Neural cell (in vitro differentiated cells): ENCODE data around the gene SLC1A2. TPM values are rescaled to one million over a fixed set of nuclear protein-coding genes. Genes with fewer than 3 reads are reported as not detected.

Experiments used
- H2AFZ ChIP-seq: fragments of 200-600, 300-800 bp; sonication (generic), shearing (Covaris generic); 2 replicates; pipeline ENCODE4 v1.6.0; 2014; ENCODE audit warnings: low read depth, mild to moderate bottlenecking, antibody characterized with exemption, low read length, moderate library complexity
- H3F3A ChIP-seq: fragments of 200-600 bp; shearing (Covaris generic); 2 replicates; pipeline ENCODE4 v1.6.1; 2016; ENCODE audit warnings: mild to moderate bottlenecking, moderate library complexity, mixed read lengths, antibody characterized with exemption, low read length; ENCODE audit not compliant: insufficient read depth, poor library complexity, severe bottlenecking
- H3K27ac ChIP-seq: fragments of 200-600, 300-800 bp; sonication (generic), shearing (Covaris generic); 2 replicates; pipeline ENCODE4 v1.5.1; 2014; ENCODE audit warnings: mild to moderate bottlenecking, low read length, moderate library complexity
- H3K27me3 ChIP-seq: fragments of 300-800, 200-600 bp; sonication (generic), shearing (Covaris generic); 2 replicates; pipeline ENCODE4 v1.6.0; 2014; ENCODE audit warnings: mild to moderate bottlenecking, low read depth, low read length, moderate library complexity; ENCODE audit not compliant: insufficient read depth
- H3K36me3 ChIP-seq: fragments of 300-800, 200-600 bp; sonication (generic), shearing (Covaris generic); 2 replicates; pipeline ENCODE4 v1.5.1; 2014; ENCODE audit warnings: mild to moderate bottlenecking, antibody characterized with exemption, low read length, moderate library complexity; ENCODE audit not compliant: insufficient read depth
- H3K4me2 ChIP-seq: fragments of 300-800, 200-600 bp; sonication (generic), shearing (Covaris generic); 2 replicates; pipeline ENCODE4 v1.6.0; 2014; ENCODE audit warnings: mild to moderate bottlenecking, low read length
- H3K4me3 ChIP-seq: fragments of 300-800, 200-600 bp; sonication (generic), shearing (Covaris generic); 2 replicates; pipeline ENCODE4 v1.5.1; 2014; ENCODE audit warnings: mild to moderate bottlenecking, low read length, moderate library complexity
- H3K79me2 ChIP-seq: fragments of 200-600 bp; shearing (Covaris generic); replicated peaks from 2 replicates; pipeline ENCODE4 v1.6.0; 2014; ENCODE audit warnings: mild to moderate bottlenecking, low read length, moderate library complexity; ENCODE audit not compliant: insufficient read depth
- H3K9ac ChIP-seq: fragments of 300-800, 200-600 bp; sonication (generic), shearing (Covaris generic); 2 replicates; pipeline ENCODE4 v1.6.1; 2016; ENCODE audit warnings: mild to moderate bottlenecking, low read length, mixed read lengths
- H3K9me2 ChIP-seq: fragments of 200-600 bp; shearing (Covaris generic); 2 replicates; pipeline ENCODE4 v1.6.1; 2016; ENCODE audit warnings: mild to moderate bottlenecking, low read length, mixed read lengths; ENCODE audit not compliant: insufficient read depth
- H3K9me3 ChIP-seq: fragments of 200-600, 300-800 bp; sonication (generic), shearing (Covaris generic); 2 replicates; pipeline ENCODE4 v1.6.1; 2016; ENCODE audit warnings: mild to moderate bottlenecking, mixed run types, low read length, moderate library complexity, mixed read lengths
- H4K20me1 ChIP-seq: fragments of 200-600 bp; shearing (Covaris generic); 2 replicates; pipeline ENCODE4 v1.6.1; 2016; ENCODE audit warnings: mild to moderate bottlenecking, mixed run types; ENCODE audit not compliant: insufficient read depth
- EP300 ChIP-seq: fragments of 450-650 bp; conservative IDR thresholded peaks from 2 replicates; pipeline ENCODE4 v1.6.1; 2014; ENCODE audit warnings: antibody characterized with exemption, mild to moderate bottlenecking, moderate library complexity; ENCODE audit not compliant: poor library complexity, severe bottlenecking
- EZH2 ChIP-seq: fragments of 200-600, 300-800 bp; shearing (Covaris generic), sonication (generic); IDR thresholded peaks from 2 replicates; pipeline ENCODE4 v1.6.1; 2014; ENCODE audit warnings: antibody characterized with exemption, low read length, borderline replicate concordance, mild to moderate bottlenecking; ENCODE audit not compliant: insufficient read depth, poor library complexity, severe bottlenecking
- MXI1 ChIP-seq: fragments of 450-650 bp; conservative IDR thresholded peaks from 2 replicates; pipeline ENCODE4 v1.6.1; 2014; ENCODE audit warnings: antibody characterized with exemption, mild to moderate bottlenecking; ENCODE audit not compliant: poor library complexity, severe bottlenecking
- RAD21 ChIP-seq: fragments of 450-650 bp; conservative IDR thresholded peaks from 2 replicates; pipeline ENCODE4 v1.6.1; 2014; ENCODE audit warnings: antibody characterized with exemption, mild to moderate bottlenecking, moderate library complexity
- REST ChIP-seq: IDR thresholded peaks from 2 replicates; pipeline ENCODE4 v1.6.1; 2012; ENCODE audit warnings: borderline replicate concordance
- SMC3 ChIP-seq: fragments of 450-650 bp; conservative IDR thresholded peaks from 2 replicates; pipeline ENCODE4 v1.6.1; 2014; ENCODE audit warnings: antibody characterized with exemption, mild to moderate bottlenecking, moderate library complexity; ENCODE audit not compliant: poor library complexity
- TAF1 ChIP-seq: IDR thresholded peaks from 2 replicates; pipeline ENCODE4 v1.6.1; 2012; ENCODE audit warnings: low read depth
- polyA plus RNA-seq: library from polyadenylated mRNA; depleted of rRNA; stranded (reverse); fragments of >200 nt; gene quantifications from 2 replicates; pipeline ENCODE4 v1.2.3, GENCODE V29; 2014

The SLC1A2 gene
- polyA plus RNA-seq, 1 donor from 2014 or later: 134 TPM

DNA sequence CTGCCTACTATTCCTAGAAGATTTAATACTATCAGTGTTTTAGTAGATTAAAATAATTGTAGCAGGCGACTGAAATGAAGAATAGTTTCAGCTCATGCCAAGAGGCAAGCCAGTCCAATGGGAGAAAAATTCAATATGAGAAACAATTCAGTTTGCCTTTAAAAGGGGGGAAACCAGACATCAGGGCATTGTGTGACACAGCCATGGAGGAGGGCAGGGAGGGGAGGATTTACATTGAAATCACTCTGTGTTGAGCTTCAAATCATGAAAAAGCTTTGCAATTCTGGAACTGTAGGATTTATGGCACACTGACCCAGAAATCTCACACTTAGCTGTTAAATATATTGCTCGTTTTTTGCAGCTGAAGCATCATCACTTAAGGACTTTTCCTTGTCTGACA is 4.6 kb downstream of the SLC1A2 start:
- no peak overlapping the region for H3K4me2 ChIP-seq
- TF ChIP-seq SMC3 (no peak), TAF1 (no peak), MXI1 (no peak), EP300 (no peak), RAD21 (no peak), REST (no peak)
- H3K36me3 ChIP-seq: no peaks in the 10 kb centered on the region
- H3K79me2 ChIP-seq: peaks cover 63% of the 10 kb centered on the region
- H3K9me3 ChIP-seq: no peaks in the 10 kb centered on the region
- H2AFZ ChIP-seq: no peak overlapping the region
- H3K4me3 ChIP-seq: peak overlapping the region; percentile 88
- no peaks in the 10 kb centered on the region for H4K20me1 ChIP-seq
- no peak overlapping the region for H3K9ac ChIP-seq
- H3K9me2 ChIP-seq: no peaks in the 10 kb centered on the region
- H3F3A ChIP-seq: no peaks in the 10 kb centered on the region
- H3K27ac ChIP-seq: no peak overlapping the region
- no peaks in the 10 kb centered on the region for H3K27me3 ChIP-seq

DNA sequence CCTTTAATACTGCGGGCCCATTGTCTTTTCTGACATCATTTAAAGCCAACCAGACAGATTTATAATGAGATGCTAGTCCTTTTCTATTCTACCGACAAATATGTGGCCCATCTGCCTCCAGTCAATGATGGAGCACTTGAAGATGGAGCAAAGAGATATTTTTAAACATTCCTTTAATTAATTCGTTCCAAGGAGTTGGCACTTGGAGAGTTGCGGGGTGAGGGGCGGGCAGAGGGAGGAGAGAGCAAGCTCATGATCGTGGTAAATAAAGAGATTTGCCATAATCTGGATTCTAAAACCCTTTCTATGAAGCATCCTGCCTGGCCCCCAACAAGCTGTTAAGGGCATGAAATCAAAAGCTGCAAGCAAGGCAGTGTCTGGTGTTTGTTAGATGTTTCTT is 5.0 kb downstream of the SLC1A2 start:
- H3K4me3 ChIP-seq: peak overlapping the region; percentile 88

More for the DNA sequence above, 5.0 kb downstream of the SLC1A2 start:
- TF ChIP-seq EZH2 (no peak), MXI1 (no peak), REST (no peak)
- Histone ChIP-seq H2AFZ (no peak overlapping the region), H3K9me3 (no peaks in the 10 kb centered on the region), H3K27me3 (no peaks in the 10 kb centered on the region), H3K9ac (no peak overlapping the region), H3K36me3 (no peaks in the 10 kb centered on the region), H3K27ac (no peak overlapping the region), H3K9me2 (no peaks in the 10 kb centered on the region), H3F3A (no peaks in the 10 kb centered on the region), H4K20me1 (no peaks in the 10 kb centered on the region), H3K79me2 (peaks cover 63% of the 10 kb centered on the region), H3K4me2 (no peak overlapping the region)
